MM.1S (cell line): Measurements from ENCODE around the gene NALCN.
A peak's percentile ranks its signal among the peaks of the same experiment; 100 is the strongest.

Experiments
- DNase-seq: peaks from one replicate; pipeline ENCODE4 v3.0.0-alpha.2; 2015
- H2AFZ ChIP-seq: fragments of 300-600 bp; sonication (generic); 2 replicates; pipeline ENCODE4 v1.6.0; 2016; ENCODE audit warnings: antibody characterized with exemption, low read length
- H3F3A ChIP-seq: fragments of 300-600 bp; sonication (generic); 2 replicates; pipeline ENCODE4 v1.6.1; 2016; ENCODE audit warnings: mild to moderate bottlenecking, antibody characterized with exemption, low read length, moderate library complexity, mixed read lengths; ENCODE audit not compliant: insufficient read depth
- H3K27ac ChIP-seq: fragments of 300-600 bp; sonication (generic); 2 replicates; pipeline ENCODE4 v1.5.1; 2016; ENCODE audit warnings: mild to moderate bottlenecking, low read length
- H3K27me3 ChIP-seq: fragments of 300-600 bp; sonication (generic); replicated peaks from 2 replicates; pipeline ENCODE4 v1.6.0; 2016; ENCODE audit warnings: low read length; ENCODE audit not compliant: insufficient read depth
- H3K36me3 ChIP-seq: fragments of 300-600 bp; sonication (generic); replicated peaks from 2 replicates; pipeline ENCODE4 v1.6.1; 2016; ENCODE audit warnings: mild to moderate bottlenecking, low read length, mixed read lengths; ENCODE audit not compliant: insufficient read depth
- H3K4me1 ChIP-seq: fragments of 300-600 bp; sonication (generic); 2 replicates; pipeline ENCODE4 v1.6.1; 2016; ENCODE audit warnings: low read length, mixed read lengths
- H3K4me2 ChIP-seq: fragments of 300-600 bp; sonication (generic); 2 replicates; pipeline ENCODE4 v1.6.0; 2016; ENCODE audit warnings: low read depth, low read length
- H3K4me3 ChIP-seq: fragments of 300-600 bp; sonication (generic); 2 replicates; pipeline ENCODE4 v1.5.1; 2016; ENCODE audit warnings: low read length, mixed read lengths
- H3K79me2 ChIP-seq: fragments of 300-600 bp; sonication (generic); 2 replicates; pipeline ENCODE4 v1.6.1; 2016; ENCODE audit warnings: mixed run types, low read length, mixed read lengths
- H3K9ac ChIP-seq: fragments of 300-600 bp; sonication (generic); 2 replicates; pipeline ENCODE4 v1.6.1; 2016; ENCODE audit warnings: low read length, mixed read lengths
- H3K9me2 ChIP-seq: fragments of 300-600 bp; sonication (generic); replicated peaks from 2 replicates; pipeline ENCODE4 v1.6.1; 2016; ENCODE audit warnings: mild to moderate bottlenecking, low read length, mixed read lengths; ENCODE audit not compliant: insufficient read depth
- H3K9me3 ChIP-seq: fragments of 300-600 bp; sonication (generic); replicated peaks from 2 replicates; pipeline ENCODE4 v1.6.1; 2016; ENCODE audit warnings: mild to moderate bottlenecking, low read length, mixed read lengths; ENCODE audit not compliant: insufficient read depth
- H4K20me1 ChIP-seq: fragments of 300-600 bp; sonication (generic); 2 replicates; pipeline ENCODE4 v1.6.1; 2016; ENCODE audit warnings: mild to moderate bottlenecking, low read length, moderate library complexity, mixed read lengths; ENCODE audit not compliant: insufficient read depth
- EZH2 ChIP-seq: fragments of 300-600 bp; sonication (generic); optimal IDR thresholded peaks from 2 replicates; pipeline ENCODE3; 2017; ENCODE audit warnings: low read depth, mild to moderate bottlenecking, antibody characterized with exemption, low read length, mixed read lengths
- EZH2phosphoT487 ChIP-seq: fragments of 300-600 bp; sonication (generic); IDR thresholded peaks from 2 replicates; pipeline ENCODE4 v1.6.1; 2018; ENCODE audit warnings: antibody characterized with exemption, low read length
- TF ChIP-seq, protein P1 (sequence below): fragments of 300-600 bp; sonication (generic); IDR thresholded peaks from 2 replicates; pipeline ENCODE4 v1.5.1; 2016; ENCODE audit warnings: antibody characterized with exemption, low read length, mixed read lengths

Gene NALCN

DNA sequence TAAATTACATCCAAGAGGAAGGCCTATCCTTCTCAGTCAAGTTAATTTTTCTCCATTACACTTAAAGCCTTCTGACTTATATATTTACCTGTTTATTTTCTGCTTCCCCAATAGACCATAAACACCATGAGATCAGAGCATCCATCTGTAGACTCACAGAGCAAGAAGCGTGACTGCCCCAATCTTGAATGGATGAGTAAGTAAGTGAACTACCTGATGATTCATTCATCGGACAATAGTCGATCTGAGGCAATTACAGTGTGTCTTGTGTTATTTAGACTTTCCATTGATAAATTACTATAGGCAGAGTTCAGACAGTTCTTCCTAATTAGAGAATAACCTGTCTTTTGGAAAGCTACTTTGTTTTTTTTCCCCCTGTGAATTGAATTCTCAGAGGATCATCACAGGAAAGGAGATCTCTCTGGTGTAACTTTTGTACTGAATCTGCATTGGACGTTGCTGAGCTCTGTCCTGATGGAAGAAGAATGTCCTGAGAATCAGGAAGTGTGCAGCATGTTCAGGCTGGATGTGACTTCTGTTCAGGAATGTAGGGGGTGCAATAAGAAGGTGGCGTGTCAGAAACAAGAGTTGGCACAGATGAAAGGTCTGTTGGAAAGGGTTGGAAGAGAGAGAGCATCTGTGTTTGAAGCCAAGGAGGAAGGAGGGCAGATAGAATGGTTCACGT lies 367.0 kb downstream of the NALCN start:
- Histone ChIP-seq H3K27me3 (no peaks in the 10 kb centered on the region), H3K4me3 (no peak overlapping the region), H3K27ac (no peak overlapping the region), H3K4me2 (no peak overlapping the region), H3K4me1 (no peaks in the 10 kb centered on the region), H2AFZ (no peak overlapping the region), H3K9me2 (no peaks in the 10 kb centered on the region), H3F3A (no peaks in the 10 kb centered on the region), H3K79me2 (no peaks in the 10 kb centered on the region), H3K36me3 (no peaks in the 10 kb centered on the region), H3K9me3 (no peaks in the 10 kb centered on the region), H4K20me1 (no peaks in the 10 kb centered on the region), H3K9ac (no peak overlapping the region)
- TF ChIP-seq, protein P1, sequence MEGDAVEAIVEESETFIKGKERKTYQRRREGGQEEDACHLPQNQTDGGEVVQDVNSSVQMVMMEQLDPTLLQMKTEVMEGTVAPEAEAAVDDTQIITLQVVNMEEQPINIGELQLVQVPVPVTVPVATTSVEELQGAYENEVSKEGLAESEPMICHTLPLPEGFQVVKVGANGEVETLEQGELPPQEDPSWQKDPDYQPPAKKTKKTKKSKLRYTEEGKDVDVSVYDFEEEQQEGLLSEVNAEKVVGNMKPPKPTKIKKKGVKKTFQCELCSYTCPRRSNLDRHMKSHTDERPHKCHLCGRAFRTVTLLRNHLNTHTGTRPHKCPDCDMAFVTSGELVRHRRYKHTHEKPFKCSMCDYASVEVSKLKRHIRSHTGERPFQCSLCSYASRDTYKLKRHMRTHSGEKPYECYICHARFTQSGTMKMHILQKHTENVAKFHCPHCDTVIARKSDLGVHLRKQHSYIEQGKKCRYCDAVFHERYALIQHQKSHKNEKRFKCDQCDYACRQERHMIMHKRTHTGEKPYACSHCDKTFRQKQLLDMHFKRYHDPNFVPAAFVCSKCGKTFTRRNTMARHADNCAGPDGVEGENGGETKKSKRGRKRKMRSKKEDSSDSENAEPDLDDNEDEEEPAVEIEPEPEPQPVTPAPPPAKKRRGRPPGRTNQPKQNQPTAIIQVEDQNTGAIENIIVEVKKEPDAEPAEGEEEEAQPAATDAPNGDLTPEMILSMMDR, result no peak
- TF ChIP-seq EZH2, result no peak
- no peak for DNase-seq

DNA sequence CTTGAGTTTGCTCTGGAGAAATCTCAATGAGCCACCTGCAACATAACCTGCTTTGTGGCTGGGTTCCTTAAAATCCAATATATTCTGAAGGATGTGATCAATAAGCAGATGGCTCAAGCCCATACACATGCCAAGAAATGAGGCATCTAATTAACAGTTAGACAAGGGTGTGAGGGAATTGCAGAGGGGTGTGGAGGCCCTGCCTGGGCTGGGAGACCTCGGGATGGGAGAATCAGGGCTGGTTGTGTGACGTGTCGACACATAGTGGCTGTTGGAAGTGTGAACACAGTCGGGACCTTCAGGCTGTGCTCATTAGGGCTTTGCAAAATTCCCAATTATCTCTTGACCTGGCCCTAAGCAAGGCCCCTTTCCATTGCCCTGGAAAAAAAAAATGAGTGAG lies 379.8 kb downstream of the NALCN start:
- TF ChIP-seq, protein P1, result no peak
- TF ChIP-seq EZH2 (no peak), EZH2phosphoT487 (no peak)
- Histone ChIP-seq H2AFZ (no peak overlapping the region), H3K4me2 (no peak overlapping the region), H3K27me3 (no peaks in the 10 kb centered on the region), H3K36me3 (no peaks in the 10 kb centered on the region), H3K4me3 (no peak overlapping the region), H3K9me2 (no peaks in the 10 kb centered on the region), H4K20me1 (no peaks in the 10 kb centered on the region), H3F3A (peaks cover 6% of the 10 kb centered on the region; the same call in 1 of the 2 replicates), H3K9ac (no peak overlapping the region), H3K79me2 (no peaks in the 10 kb centered on the region), H3K4me1 (no peaks in the 10 kb centered on the region), H3K9me3 (no peaks in the 10 kb centered on the region), H3K27ac (no peak overlapping the region)
- DNase-seq, result no peak

DNA sequence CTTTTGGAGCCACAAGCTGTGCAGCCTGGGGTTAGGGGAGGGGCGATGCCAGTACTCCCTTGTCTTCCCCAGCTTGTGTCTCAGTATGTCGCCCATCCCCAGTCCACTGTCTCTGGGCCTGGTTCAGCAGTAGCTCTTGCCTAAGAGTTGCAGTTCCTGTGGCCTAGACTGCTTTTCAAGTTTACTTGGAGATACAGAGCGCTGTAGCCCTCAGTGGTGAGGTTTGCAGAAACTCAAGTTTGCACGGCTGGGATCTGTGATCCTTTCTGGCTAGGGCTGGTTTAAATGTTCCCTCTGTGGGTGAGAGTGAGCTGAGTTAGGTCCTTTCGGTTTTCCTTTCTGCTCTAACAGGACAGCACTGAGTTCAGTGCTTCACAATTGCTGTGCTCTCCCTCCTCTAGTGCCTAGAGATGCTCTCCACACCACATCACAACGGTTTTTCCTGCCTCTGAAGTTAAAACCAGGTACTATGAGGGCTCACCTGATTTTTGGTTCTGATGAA lies 381.1 kb downstream of the NALCN start:
- Histone ChIP-seq H2AFZ (peak overlapping the region; percentile 59; the same call in 1 of the 2 replicates), H4K20me1 (no peaks in the 10 kb centered on the region), H3K4me1 (no peaks in the 10 kb centered on the region), H3K36me3 (no peaks in the 10 kb centered on the region), H3K4me3 (no peak overlapping the region), H3K27me3 (no peaks in the 10 kb centered on the region), H3K9me2 (no peaks in the 10 kb centered on the region), H3K9me3 (no peaks in the 10 kb centered on the region), H3K4me2 (peak overlapping the region; percentile 40; the same call in 1 of the 2 replicates), H3K79me2 (no peaks in the 10 kb centered on the region), H3F3A (peaks cover 6% of the 10 kb centered on the region; the same call in 1 of the 2 replicates), H3K9ac (no peak overlapping the region; the same call in 1 of the 2 replicates), H3K27ac (peak overlapping the region; percentile 27; the same call in 1 of the 2 replicates)
- peak; percentile 78 for DNase-seq
- TF ChIP-seq EZH2 (no peak), EZH2phosphoT487 (no peak)
- TF ChIP-seq, protein P1, result no peak
